H1 (cell line): Measurements from ENCODE around the gene KLKB1. TPM values are rescaled to one million over a fixed set of nuclear protein-coding genes. Genes with fewer than 3 reads are reported as not detected.

Experiments used
- RAD21 ChIP-seq, 2 experiments: IDR thresholded peaks in 1 of 2; conservative IDR thresholded peaks in 1 of 2; 2 replicates each; pipeline ENCODE4 v1.6.1; 2011; ENCODE audit warnings: low read depth in 2 of 2, low read length in 2 of 2, improper control_type of control experiment in 1 of 2, inconsistent platforms in 1 of 2, mild to moderate bottlenecking in 1 of 2, moderate library complexity in 1 of 2
- polyA plus RNA-seq, 7 experiments: library from polyadenylated mRNA; depleted of rRNA in 3 of 7; stranded (reverse) in 5 of 7; unstranded in 2 of 7; fragments of >200 nt in 5 of 7; fragments of 200-250 nt in 2 of 7; gene quantifications; 1 replicate in 5 of 7; 2 replicates in 1 of 7; 4 replicates in 1 of 7; pipeline versions ENCODE4 v1.2.1 to v1.2.3, GENCODE V29; 2011 to 2013; ENCODE audit warnings: missing spikeins in 2 of 7, mixed read lengths in 2 of 7
- total RNA-seq: library from RNA; stranded (reverse); fragmentation: NEBNext Ultra II Directional; extraction: Animal tissue kit (Norgen Biotek cat#: 25700); gene quantifications from 2 replicates; pipeline ENCODE4 v1.2.1, GENCODE V29; 2021

KLKB1 gene
- total and polyA plus RNA-seq, 2 of the 8 experiments (the other 6 are each of a cell fraction or from before 2014, with no cell fraction given): 12.0 to 20.9 TPM

DNA sequence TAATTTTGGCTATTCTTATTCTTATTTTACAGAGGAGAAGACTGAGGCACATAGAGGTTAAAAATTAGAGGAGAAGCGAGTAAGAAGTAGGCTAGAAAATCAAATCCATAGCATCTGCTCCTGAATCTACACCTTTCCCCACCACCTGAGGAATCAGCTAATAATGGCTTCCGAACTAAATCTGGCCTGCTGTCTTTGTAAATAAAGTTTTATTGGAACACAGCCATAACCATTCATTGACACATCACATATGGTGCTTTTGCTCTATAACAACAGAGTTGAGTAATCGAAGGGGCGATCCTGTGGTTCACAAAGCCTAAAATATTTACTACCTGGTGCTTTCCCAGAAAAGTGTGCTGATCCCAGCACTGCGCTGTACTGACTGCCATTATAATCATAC is 76.9 kb downstream of the KLKB1 start (continued):
- TF ChIP-seq RAD21 (IDR thresholded peaks at IDR 0.05 in 1 of 2, conservative IDR thresholded peaks at IDR 0.05 in 1 of 2; ENCODE audit: low read depth in 2 of 2, low read length in 2 of 2): no peak
